HS-27A (cell line): ENCODE data around the gene LRCH3.
"Not testable (repeated sequence)": the region's sequence is repeated elsewhere in the genome, so short reads cannot be mapped to it uniquely, and the experiment has no call there.

Source experiments
- DNase-seq: peaks from one replicate; pipeline ENCODE4 v3.0.0-alpha.2; 2012; ENCODE audit warnings: low read depth, missing footprints

LRCH3 gene

DNA sequence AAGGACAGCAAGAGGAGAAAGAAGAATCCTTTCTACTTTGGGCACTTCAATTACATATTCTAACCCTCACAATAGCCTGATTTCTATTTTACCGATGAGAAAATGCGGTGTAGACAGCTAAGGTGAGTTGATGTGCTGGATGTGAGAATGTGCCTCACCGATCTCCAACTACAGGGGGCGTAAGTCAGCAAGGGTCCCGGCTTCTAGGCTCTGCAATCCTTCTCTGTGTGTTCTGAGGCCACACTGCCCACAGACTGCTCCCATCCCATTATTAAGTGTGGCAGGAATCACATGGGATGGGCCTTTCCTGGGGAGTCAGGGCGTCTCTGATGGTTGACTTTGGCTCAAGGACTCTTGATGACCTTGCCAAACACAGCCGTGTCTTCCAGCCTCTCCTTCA lies 135.4 kb downstream of the LRCH3 start:
- DNase-seq: no peak

DNA sequence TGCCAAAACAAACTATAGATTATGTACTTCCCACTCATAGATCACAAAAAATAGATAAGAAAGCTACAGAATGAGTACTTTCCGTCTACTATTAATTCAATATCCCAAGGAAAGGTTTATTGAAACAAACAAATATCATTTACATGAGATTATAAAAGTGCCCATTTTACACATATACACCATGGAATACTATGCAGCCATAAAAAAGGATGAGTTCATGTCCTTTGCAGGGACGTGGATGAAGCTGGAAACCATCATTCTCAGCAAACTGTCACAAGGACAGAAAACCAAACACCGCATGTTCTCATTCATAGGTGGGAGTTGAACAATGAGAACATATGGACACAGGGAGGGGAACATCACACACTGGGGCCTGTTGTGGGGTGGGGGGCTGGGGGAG lies 136.5 kb downstream of the LRCH3 start:
- DNase-seq: not testable (repeated sequence)

DNA sequence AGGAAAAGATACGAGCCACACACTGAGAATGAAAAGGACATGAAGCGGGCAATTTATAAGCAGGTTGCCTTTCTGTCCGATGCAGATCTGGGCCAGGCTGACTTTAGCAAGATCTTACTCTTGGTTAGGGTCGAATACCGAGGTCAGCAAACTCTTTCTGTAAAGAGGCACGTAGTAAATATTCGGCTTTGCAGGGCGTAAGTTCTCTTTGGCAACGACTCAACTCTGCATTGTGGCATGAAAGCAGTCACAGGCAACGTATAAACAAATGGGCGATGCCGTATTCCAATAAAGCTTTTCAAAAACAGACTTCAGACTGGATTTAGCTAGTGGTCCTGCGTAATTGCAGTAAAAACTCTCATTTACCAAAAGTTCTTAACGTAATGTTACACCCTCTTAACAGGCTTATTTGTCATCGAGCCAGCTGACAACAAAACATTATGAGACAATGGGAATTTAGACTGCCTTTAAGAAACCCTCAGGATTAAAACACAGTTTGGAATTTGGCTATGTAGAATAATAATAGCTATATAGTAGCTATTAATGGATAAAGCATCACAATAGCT lies 145.8 kb downstream of the LRCH3 start:
- DNase-seq: no peak
